Glomerular visceral epithelial cell (primary cell): ENCODE results near the gene KIT.

ENCODE experiments used
- DNase-seq: peaks from one replicate; pipeline ENCODE4 v3.0.0-alpha.2; 2016; ENCODE audit errors: extremely low spot score

Gene KIT

GRCh38 chr4:54703182-54703581, 45.4 kb downstream of the KIT start:
- no peak for DNase-seq

- no peak for DNase-seq
These were observed 49.6 kb downstream of the KIT start for GRCh38 chr4:54707406-54707805.

GRCh38 chr4:54708339-54709279, 50.9 kb downstream of the KIT start:
- no peak for DNase-seq

GRCh38 chr4:54709400-54709799, 51.6 kb downstream of the KIT start:
- no peak for DNase-seq

GRCh38 chr4:54712206-54712605, 54.4 kb downstream of the KIT start:
- DNase-seq, result no peak

- DNase-seq, result no peak
These were observed 56.9 kb downstream of the KIT start for GRCh38 chr4:54714631-54715030.

GRCh38 chr4:54716478-54717065, 58.8 kb downstream of the KIT start:
- DNase-seq, result no peak

- no peak for DNase-seq
These were observed 59.9 kb downstream of the KIT start for GRCh38 chr4:54717694-54718093.

- no peak for DNase-seq
These were observed 61.6 kb downstream of the KIT start for GRCh38 chr4:54719378-54719777.

- DNase-seq, result no peak
These were observed 65.5 kb downstream of the KIT start for GRCh38 chr4:54723220-54723619.

- DNase-seq, result no peak
These were observed 66.1 kb downstream of the KIT start for GRCh38 chr4:54723820-54724219.

GRCh38 chr4:54726907-54727306, 69.2 kb downstream of the KIT start:
- DNase-seq, result no peak

- DNase-seq, result no peak
These were observed 69.6 kb downstream of the KIT start for GRCh38 chr4:54727346-54727745.

GRCh38 chr4:54728368-54728767, 70.6 kb downstream of the KIT start:
- no peak for DNase-seq

- no peak for DNase-seq
These were observed 71.5 kb downstream of the KIT start for GRCh38 chr4:54729256-54729655.

GRCh38 chr4:54730581-54730980, 72.8 kb downstream of the KIT start:
- DNase-seq, result no peak

GRCh38 chr4:54731552-54731951, 73.8 kb downstream of the KIT start:
- no peak for DNase-seq

- DNase-seq, result no peak
These were observed 74.2 kb downstream of the KIT start for GRCh38 chr4:54731976-54732375.

- DNase-seq, result no peak
These were observed 79.7 kb downstream of the KIT start for GRCh38 chr4:54737421-54737820.

- no peak for DNase-seq
These were observed 83.4 kb downstream of the KIT start for GRCh38 chr4:54741202-54741601.

- no peak for DNase-seq
These were observed 85.1 kb downstream of the KIT start for GRCh38 chr4:54742636-54743399.

GRCh38 chr4:54743562-54743961, 85.8 kb downstream of the KIT start:
- no peak for DNase-seq

- DNase-seq, result no peak
These were observed 86.7 kb downstream of the KIT start for GRCh38 chr4:54744487-54744886.
